ENCODE results near the gene CHMP4B.

Gene CHMP4B

GRCh38 chr20:33846291-33846935 lies 35.3 kb downstream of the CHMP4B start:
- no peak for TF ChIP-seq GATA2 (IDR thresholded peaks at IDR 0.05; ENCODE audit: low read depth, low read length)
- no peak for TF ChIP-seq GATA3 (IDR thresholded peaks at IDR 0.05; ENCODE audit: low read depth, low read length)

GRCh38 chr20:33847006-33847405 lies 35.9 kb downstream of the CHMP4B start:
- TF ChIP-seq GATA3 (IDR thresholded peaks at IDR 0.05; ENCODE audit: low read depth, low read length) (no peak), GATA2 (IDR thresholded peaks at IDR 0.05; ENCODE audit: low read depth, low read length) (no peak)

GRCh38 chr20:33848391-33848790 lies 37.2 kb downstream of the CHMP4B start:
- no peak for TF ChIP-seq GATA3 (IDR thresholded peaks at IDR 0.05; ENCODE audit: low read depth, low read length)
- no peak for TF ChIP-seq GATA2 (IDR thresholded peaks at IDR 0.05; ENCODE audit: low read depth, low read length)

- no peak for TF ChIP-seq GATA2 (IDR thresholded peaks at IDR 0.05; ENCODE audit: low read depth, low read length)
- TF ChIP-seq GATA3 (IDR thresholded peaks at IDR 0.05; ENCODE audit: low read depth, low read length) = no peak
Observed at GRCh38 chr20:33850159-33850558, 39.0 kb downstream of the CHMP4B start.

- no peak for TF ChIP-seq GATA3 (IDR thresholded peaks at IDR 0.05; ENCODE audit: low read depth, low read length)
- TF ChIP-seq GATA2 (IDR thresholded peaks at IDR 0.05; ENCODE audit: low read depth, low read length) = no peak
Observed at GRCh38 chr20:33851842-33852466, 40.8 kb downstream of the CHMP4B start.

GRCh38 chr20:33852626-33853506 lies 41.7 kb downstream of the CHMP4B start:
- TF ChIP-seq GATA2 (IDR thresholded peaks at IDR 0.05; ENCODE audit: low read depth, low read length) = no peak
- no peak for TF ChIP-seq GATA3 (IDR thresholded peaks at IDR 0.05; ENCODE audit: low read depth, low read length)

- TF ChIP-seq GATA3 (IDR thresholded peaks at IDR 0.05; ENCODE audit: low read depth, low read length) (no peak), GATA2 (IDR thresholded peaks at IDR 0.05; ENCODE audit: low read depth, low read length) (no peak)
Observed at GRCh38 chr20:33853507-33853813, 42.3 kb downstream of the CHMP4B start.

GRCh38 chr20:33857722-33858563 lies 46.8 kb downstream of the CHMP4B start:
- TF ChIP-seq GATA2 (IDR thresholded peaks at IDR 0.05; ENCODE audit: low read depth, low read length) = no peak

- TF ChIP-seq GATA3 (IDR thresholded peaks at IDR 0.05; ENCODE audit: low read depth, low read length) = no peak
- TF ChIP-seq GATA2 (IDR thresholded peaks at IDR 0.05; ENCODE audit: low read depth, low read length) = no peak
Observed at GRCh38 chr20:33858666-33859065, 47.5 kb downstream of the CHMP4B start.

- TF ChIP-seq GATA3 (IDR thresholded peaks at IDR 0.05; ENCODE audit: low read depth, low read length) = no peak
- no peak for TF ChIP-seq GATA2 (IDR thresholded peaks at IDR 0.05; ENCODE audit: low read depth, low read length)
Observed at GRCh38 chr20:33859157-33859695, 48.1 kb downstream of the CHMP4B start.

- TF ChIP-seq GATA3 (IDR thresholded peaks at IDR 0.05; ENCODE audit: low read depth, low read length) (no peak), GATA2 (IDR thresholded peaks at IDR 0.05; ENCODE audit: low read depth, low read length) (no peak)
Observed at GRCh38 chr20:33859751-33860150, 48.6 kb downstream of the CHMP4B start.

GRCh38 chr20:33861458-33861857 lies 50.3 kb downstream of the CHMP4B start:
- TF ChIP-seq GATA3 (IDR thresholded peaks at IDR 0.05; ENCODE audit: low read depth, low read length) (no peak), GATA2 (IDR thresholded peaks at IDR 0.05; ENCODE audit: low read depth, low read length) (no peak)

GRCh38 chr20:33862709-33863403 lies 51.7 kb downstream of the CHMP4B start:
- TF ChIP-seq GATA3 (IDR thresholded peaks at IDR 0.05; ENCODE audit: low read depth, low read length) (no peak), GATA2 (IDR thresholded peaks at IDR 0.05; ENCODE audit: low read depth, low read length) (no peak)
